ENCODE measurements around the gene MUC15.

The MUC15 gene

GRCh38 chr11:26573896-26574295, 1.8 kb upstream of the MUC15 start:
- DNase-seq = no peak

DNA sequence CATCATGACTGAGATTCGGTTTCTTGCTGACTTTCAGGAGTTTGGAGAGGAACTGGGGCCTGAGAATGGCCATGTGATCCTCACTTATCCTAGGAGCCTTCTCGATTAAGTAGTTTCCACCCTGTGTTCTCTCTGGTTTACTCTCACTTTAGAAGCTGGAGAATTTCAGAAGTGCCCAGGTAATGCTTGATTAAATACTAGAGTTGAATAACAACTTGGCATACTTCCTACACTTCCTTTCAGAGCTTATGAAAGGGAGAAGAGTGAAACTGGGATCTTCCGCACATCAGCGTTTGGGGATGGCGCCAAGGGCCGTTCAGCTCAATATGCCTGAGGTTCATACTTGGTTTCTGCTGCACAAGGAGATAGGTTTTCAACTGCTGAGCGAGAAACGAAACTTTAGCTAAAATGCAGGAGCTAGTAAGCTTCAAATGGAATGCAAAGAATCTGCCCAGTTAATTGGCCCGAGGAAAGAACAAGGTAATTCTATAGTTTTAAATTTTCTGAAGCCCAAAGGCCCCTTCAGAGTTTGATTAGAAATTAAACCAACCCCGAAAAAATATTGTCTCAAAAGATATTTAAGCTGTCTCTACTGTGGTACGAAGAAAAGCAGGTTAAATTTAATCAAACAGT, 823 bp upstream of the MUC15 start:
- DNase-seq = no peak

- no peak for DNase-seq
Observed at GRCh38 chr11:26569646-26570045, 2.4 kb downstream of the MUC15 start.

DNA sequence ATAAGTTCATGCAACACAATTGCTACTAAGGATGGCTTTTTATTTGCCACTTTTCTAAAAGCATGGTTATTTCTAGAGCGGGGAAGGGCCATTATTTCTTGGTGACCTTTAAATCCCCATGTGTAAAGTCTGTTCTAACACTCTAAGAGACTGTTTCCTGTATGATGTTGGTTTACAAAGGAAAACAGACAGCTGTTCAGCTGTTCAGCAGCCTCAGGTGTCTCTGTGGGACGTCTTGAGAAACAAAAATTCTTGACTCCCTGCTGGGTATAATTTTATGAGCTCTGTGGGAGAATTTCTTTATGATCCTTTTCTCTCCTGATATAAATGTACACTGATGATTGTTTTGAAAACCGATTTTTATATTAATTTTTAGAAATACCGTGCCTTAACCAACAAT, 13.9 kb downstream of the MUC15 start:
- DNase-seq = no peak

- DNase-seq = no peak
Observed at GRCh38 chr11:26557666-26558065, 14.4 kb downstream of the MUC15 start.

DNA sequence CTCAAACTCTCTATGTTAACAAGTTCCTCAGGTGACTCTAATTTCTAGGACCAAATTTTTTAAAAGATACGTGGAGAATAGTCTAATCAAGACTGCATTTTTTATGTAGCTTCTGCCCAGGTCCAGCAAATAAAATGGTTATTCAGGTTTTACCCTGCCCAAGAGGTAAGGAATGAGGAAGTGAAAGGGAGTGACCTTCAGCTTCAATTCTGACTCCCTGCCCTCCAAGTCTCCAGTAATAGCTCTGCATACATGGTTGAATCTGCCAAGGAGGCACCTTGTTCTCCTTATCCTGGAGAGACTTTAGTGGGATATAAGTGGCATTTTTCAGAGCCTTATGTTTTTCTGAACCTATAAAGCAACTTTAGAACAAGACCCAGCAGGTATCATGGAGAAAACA, 15.5 kb downstream of the MUC15 start:
- DNase-seq = no peak

GRCh38 chr11:26554455-26554854, 17.6 kb downstream of the MUC15 start:
- DNase-seq = no peak

- no peak for DNase-seq
Observed at GRCh38 chr11:26553182-26553581, 18.9 kb downstream of the MUC15 start.

GRCh38 chr11:26551186-26551801, 20.8 kb downstream of the MUC15 start:
- DNase-seq = no peak

- no peak for DNase-seq
Observed at GRCh38 chr11:26550022-26550421, 22.0 kb downstream of the MUC15 start.

- no peak for DNase-seq
Observed at GRCh38 chr11:26549176-26549575, 22.9 kb downstream of the MUC15 start.

- DNase-seq = no peak
Observed at GRCh38 chr11:26541870-26542269, 30.2 kb downstream of the MUC15 start.

GRCh38 chr11:26539517-26539916, 32.5 kb downstream of the MUC15 start:
- DNase-seq = no peak

- DNase-seq = no peak
Observed at GRCh38 chr11:26537341-26537740, 34.7 kb downstream of the MUC15 start.

DNA sequence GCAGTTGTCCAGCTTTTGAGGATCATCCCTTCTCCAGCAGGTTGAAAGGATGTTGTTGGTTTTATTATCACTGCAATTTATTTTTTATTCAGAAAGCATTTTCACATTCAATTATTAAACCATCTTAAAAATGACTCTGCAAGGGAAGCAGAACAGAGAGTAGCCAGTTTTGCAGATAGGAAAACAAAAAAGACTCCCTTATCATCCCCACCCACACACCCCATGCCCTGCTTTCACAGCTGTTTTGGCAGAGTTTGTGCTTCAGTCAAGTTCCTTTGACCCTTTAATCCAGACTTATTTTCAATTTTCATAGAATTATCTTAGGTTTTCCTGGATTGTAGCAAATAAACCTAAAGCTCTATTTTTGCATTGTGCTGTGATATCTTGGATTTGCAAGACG, 44.4 kb downstream of the MUC15 start:
- DNase-seq = no peak

DNA sequence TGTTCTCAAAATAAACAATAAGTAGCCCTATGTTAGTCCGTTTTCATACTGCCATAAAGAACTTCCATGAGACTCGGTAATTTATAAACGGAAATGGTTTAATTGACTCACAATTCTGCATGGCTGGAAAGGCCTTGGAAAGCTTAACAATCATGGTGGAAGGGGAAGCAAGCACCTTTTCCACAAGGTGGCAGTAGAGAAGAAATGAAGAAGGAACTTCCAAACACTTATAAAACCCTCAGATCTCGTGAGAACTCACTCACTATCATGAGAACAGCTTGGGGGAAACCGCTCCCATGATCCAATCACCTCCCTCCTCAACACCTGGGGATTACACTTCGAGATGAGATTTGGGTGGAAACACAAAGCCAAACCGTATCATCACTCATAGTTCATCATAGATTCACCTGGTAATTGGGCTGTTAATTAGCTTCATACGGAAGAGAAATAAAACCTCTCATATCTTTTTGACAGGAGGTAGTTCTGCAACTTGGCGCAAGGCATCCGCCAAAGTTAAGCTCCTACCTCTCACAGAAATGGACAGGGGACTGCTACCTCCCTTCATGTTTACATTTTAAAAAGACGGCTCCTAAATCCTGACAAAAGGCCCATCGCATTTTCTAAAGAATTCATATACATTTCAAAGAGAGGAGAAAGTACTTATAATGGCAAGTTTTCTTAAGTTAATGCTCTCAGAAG, 49.0 kb downstream of the MUC15 start:
- DNase-seq = peak; percentile 4

- no peak for DNase-seq
Observed at GRCh38 chr11:26519469-26519868, 52.6 kb downstream of the MUC15 start.

- no peak for DNase-seq
Observed at GRCh38 chr11:26512196-26512595, 59.9 kb downstream of the MUC15 start.

DNA sequence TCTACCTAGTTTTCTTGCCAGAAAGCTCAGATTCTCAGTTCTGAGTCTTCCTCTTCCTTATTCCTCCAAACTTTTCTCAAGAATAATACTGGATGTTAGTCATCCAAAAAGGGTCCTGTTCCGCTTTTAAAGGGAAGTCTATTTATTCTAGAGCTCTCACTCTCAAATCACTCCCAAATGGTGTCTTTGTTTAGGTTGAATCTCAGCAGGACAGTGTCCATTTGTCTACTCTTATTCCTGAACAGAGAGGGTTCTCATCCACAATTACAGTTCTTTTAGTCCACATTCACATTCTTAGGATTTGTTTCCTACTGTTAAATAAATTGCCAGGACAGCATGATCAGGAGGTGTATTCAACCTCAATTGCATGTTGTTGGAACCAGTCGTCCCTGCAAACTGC, 61.3 kb downstream of the MUC15 start:
- DNase-seq = no peak

DNA sequence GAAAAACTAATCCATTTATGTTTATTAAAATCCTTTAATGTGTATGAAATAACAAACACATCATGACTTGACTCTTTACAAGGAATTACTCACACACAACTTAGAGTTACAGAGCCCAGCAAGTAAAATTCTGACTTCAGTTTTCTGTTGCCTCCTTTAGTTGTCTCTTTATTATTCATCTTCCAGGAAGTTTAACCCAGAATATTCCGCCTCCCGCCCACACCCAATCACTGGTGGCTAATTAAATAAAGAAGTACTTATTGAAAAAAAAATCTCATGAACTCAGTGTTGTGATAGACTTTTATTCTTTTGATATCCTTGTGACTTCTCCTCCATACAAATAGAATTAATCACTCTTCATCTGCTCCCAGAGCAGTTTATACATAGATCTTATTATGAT, 61.9 kb downstream of the MUC15 start:
- no peak for DNase-seq
